ENCODE results near the gene NAA60. TPM values are rescaled to one million over a fixed set of nuclear protein-coding genes. Genes with fewer than 3 reads are reported as not detected.

NAA60 gene
- total and polyA plus RNA-seq, 2 of the 13 experiments (the other 11 are each of a cell fraction or from before 2014, with no cell fraction given): 14.7 to 32.0 TPM

- TF ChIP-seq HOXA5 (CRISPR knock-in tag; IDR thresholded peaks at IDR 0.05) (peak; percentile 61; the same call in 1 of the 2 replicates), ZBTB10 (CRISPR knock-in tag; IDR thresholded peaks at IDR 0.05; ENCODE audit: borderline replicate concordance) (no peak), ZBTB7A (CRISPR knock-in tag; IDR thresholded peaks at IDR 0.05) (no peak), ZFP36L1 (CRISPR knock-in tag; IDR thresholded peaks at IDR 0.05) (no peak), TCF7 (IDR thresholded peaks at IDR 0.05; ENCODE audit: low read depth) (no peak), ZNF326 (CRISPR knock-in tag; IDR thresholded peaks at IDR 0.05; ENCODE audit: borderline replicate concordance) (no peak), SOX6 (IDR thresholded peaks at IDR 0.05) (no peak), SOX6 (CRISPR knock-in tag; IDR thresholded peaks at IDR 0.05) (no peak), ZNF260 (CRISPR knock-in tag; IDR thresholded peaks at IDR 0.05; ENCODE audit: borderline replicate concordance, low read depth) (no peak), PRDM10 (CRISPR knock-in tag; IDR thresholded peaks at IDR 0.05; ENCODE audit: low read depth) (0 out of 2 replicates have a peak, but pooled peaks have one; percentile 3), SNAI1 (CRISPR knock-in tag; IDR thresholded peaks at IDR 0.05; ENCODE audit: borderline replicate concordance) (no peak), RAD21 (CRISPR knock-in tag; IDR thresholded peaks at IDR 0.05) (no peak), ELF1 (CRISPR knock-in tag; IDR thresholded peaks at IDR 0.05) (peak; percentile 48; the same call in 1 of the 2 replicates), ZNF143 (CRISPR knock-in tag; IDR thresholded peaks at IDR 0.05) (no peak), ZNF574 (CRISPR knock-in tag; IDR thresholded peaks at IDR 0.05) (no peak), UBTF (CRISPR knock-in tag; IDR thresholded peaks at IDR 0.05) (0 out of 2 replicates have a peak, but pooled peaks have one; percentile 19)
Observed at GRCh38 chr16:3443108-3444031, at the start of gene NAA60, which contains the start of gene ZNF597 (continued).
